K562 (cell line): ENCODE data around the gene CWC22.

Experiments used
- BCL6 ChIP-seq: fragments of 250-450 bp; sonication (Bioruptor Pico); IDR thresholded peaks from 2 replicates; pipeline ENCODE4 v1.4.0; 2020
- CBX5 ChIP-seq: IDR thresholded peaks from 2 replicates; pipeline ENCODE4 v1.6.1; 2014; ENCODE audit warnings: low read depth, borderline replicate concordance
- CREM ChIP-seq: IDR thresholded peaks from 2 replicates; pipeline ENCODE4 v1.6.1; 2014; ENCODE audit warnings: antibody characterized with exemption, low read depth
- EP400 ChIP-seq: fragments of 450-650 bp; IDR thresholded peaks from 2 replicates; pipeline ENCODE4 v1.6.1; 2017; ENCODE audit warnings: antibody characterized with exemption, mild to moderate bottlenecking, moderate library complexity
- EZH2 ChIP-seq: IDR thresholded peaks from 2 replicates; pipeline ENCODE4 v1.6.1; 2012; ENCODE audit warnings: low read depth, mild to moderate bottlenecking, inconsistent platforms, low read length, borderline replicate concordance
- FOXA1 ChIP-seq: fragments of 450-650 bp; IDR thresholded peaks from 2 replicates; pipeline ENCODE4 v1.6.1; 2016; ENCODE audit warnings: mild to moderate bottlenecking, borderline replicate concordance
- NR2F6 ChIP-seq: fragments of 450-650 bp; formaldehyde crosslinking; IDR thresholded peaks from 2 replicates; pipeline ENCODE4 v1.4.0; 2020; ENCODE audit warnings: mild to moderate bottlenecking
- RFX7 ChIP-seq: fragments of 250-450 bp; sonication (Bioruptor Pico); IDR thresholded peaks from 2 replicates; pipeline ENCODE4 v1.5.1; 2021; ENCODE audit warnings: mild to moderate bottlenecking
- SMARCC2 ChIP-seq: fragments of 450-650 bp; IDR thresholded peaks from 2 replicates; pipeline ENCODE4 v1.6.1; 2017; ENCODE audit warnings: antibody characterized with exemption, moderate library complexity, mild to moderate bottlenecking, low read depth
- SRF ChIP-seq, 2 experiments: fragments of 250-450, 450-650 bp in 1 of 2; sonication (Bioruptor Pico) in 1 of 2; sonication (generic) in 1 of 2; formaldehyde crosslinking; IDR thresholded peaks; 2 replicates each; pipeline versions ENCODE4 v1.5.0 to v1.5.1; 2020 to 2022; ENCODE audit warnings: mild to moderate bottlenecking in 1 of 2, missing genetic modification reagents in 1 of 2
- TAF7 ChIP-seq: fragments of 450-650 bp; IDR thresholded peaks from 2 replicates; pipeline ENCODE4 v1.6.1; 2016; ENCODE audit warnings: missing genetic modification characterization, missing compliant biosample characterization
- U2AF1 ChIP-seq: fragments of 200-400 bp; formaldehyde crosslinking; optimal IDR thresholded peaks from 2 replicates; pipeline ENCODE3; 2017; ENCODE audit warnings: mild to moderate bottlenecking, low read depth, low read length, moderate library complexity
- ZNF146 ChIP-seq: IDR thresholded peaks from one replicate; pipeline ENCODE4 v1.6.1; 2018; ENCODE audit warnings: missing compliant biosample characterization; ENCODE audit not compliant: unreplicated experiment
- TF ChIP-seq, protein P1 (sequence below), 2 experiments: fragments of 450-650 bp in 1 of 2; sonication (generic) in 1 of 2; formaldehyde crosslinking; conservative IDR thresholded peaks; 2 replicates each; pipeline versions ENCODE4 v1.4.0 to v1.8.1; 2020 to 2022; ENCODE audit warnings: mild to moderate bottlenecking in 1 of 2, missing genetic modification reagents in 1 of 2

DNA sequence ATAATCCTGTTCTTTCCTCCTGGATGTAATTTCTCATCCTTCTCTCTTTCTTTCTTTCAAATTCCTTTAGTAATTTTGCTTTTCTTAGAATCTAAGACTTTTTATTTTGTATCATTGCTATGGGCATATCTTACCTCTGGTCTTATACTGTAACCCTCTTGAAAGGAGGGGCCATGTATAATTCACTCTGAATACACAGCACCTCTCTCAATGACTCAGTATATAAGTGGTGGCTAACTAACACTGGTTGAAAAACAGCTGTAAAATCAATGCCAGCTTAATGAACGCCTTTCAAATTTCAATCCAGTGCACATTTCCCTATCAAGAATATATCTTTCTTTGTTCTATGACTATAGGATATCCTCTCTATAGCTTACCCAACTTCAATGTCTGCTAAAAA, 53.7 kb downstream of the CWC22 start:
- TF ChIP-seq TAF7 (tag) (no peak), SRF (CRISPR knock-in tag; IDR thresholded peaks at IDR 0.05) (no peak), FOXA1 (no peak), EP400 (no peak), CBX5 (no peak), EZH2 (no peak), RFX7 (CRISPR knock-in tag) (no peak), U2AF1 (no peak), BCL6 (CRISPR knock-in tag) (no peak), ZNF146 (no peak), SMARCC2 (no peak), NR2F6 (CRISPR knock-in tag) (no peak), CREM (no peak)
- TF ChIP-seq, protein P1, sequence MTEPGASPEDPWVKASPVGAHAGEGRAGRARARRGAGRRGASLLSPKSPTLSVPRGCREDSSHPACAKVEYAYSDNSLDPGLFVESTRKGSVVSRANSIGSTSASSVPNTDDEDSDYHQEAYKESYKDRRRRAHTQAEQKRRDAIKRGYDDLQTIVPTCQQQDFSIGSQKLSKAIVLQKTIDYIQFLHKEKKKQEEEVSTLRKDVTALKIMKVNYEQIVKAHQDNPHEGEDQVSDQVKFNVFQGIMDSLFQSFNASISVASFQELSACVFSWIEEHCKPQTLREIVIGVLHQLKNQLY (CRISPR knock-in tag; conservative IDR thresholded peaks at IDR 0.05) = no peak
